ENCODE data around the gene TRABD2A. TPM values are rescaled to one million over a fixed set of nuclear protein-coding genes. Genes with fewer than 3 reads are reported as not detected.

TRABD2A gene
- total RNA-seq, 1 donor from 2014 or later, result 4.5 TPM

- Mint-ChIP-seq H3K4me1 (no peaks in the 10 kb centered on the region), H3K9me3 (peaks cover 5% of the 10 kb centered on the region), H3K36me3 (ENCODE audit: low read depth) (peaks cover 2% of the 10 kb centered on the region)
Observed at GRCh38 chr2:84807063-84807485, 73.8 kb downstream of the TRABD2A start.

GRCh38 chr2:84805250-84805958 is 75.5 kb downstream of the TRABD2A start:
- peaks cover 11% of the 10 kb centered on the region for H3K9me3 Mint-ChIP-seq
- no peak for DNase-seq
- POLR2A ChIA-PET, result no interaction called here
- no peaks in the 10 kb centered on the region for H3K27me3 Mint-ChIP-seq
- no peak for ATAC-seq (ENCODE audit: low read depth)
- no peak overlapping the region for H3K4me3 Mint-ChIP-seq
- intact Hi-C loops (cut with micrococcal nuclease), result no loop called here
- no peak overlapping the region for H3K27ac Mint-ChIP-seq
- no peaks in the 10 kb centered on the region for H3K4me1 Mint-ChIP-seq
- peaks cover 2% of the 10 kb centered on the region for H3K36me3 Mint-ChIP-seq (ENCODE audit: low read depth)
- no peak for TF ChIP-seq CTCF (IDR thresholded peaks at IDR 0.05)
- CTCF ChIA-PET, result no interaction called here

More at GRCh38 chr2:84807063-84807485, 73.8 kb downstream of the TRABD2A start:
- intact Hi-C loops (cut with micrococcal nuclease), result no loop called here
- Mint-ChIP-seq H3K4me3 (no peak overlapping the region), H3K27me3 (no peaks in the 10 kb centered on the region), H3K27ac (no peak overlapping the region)
- CTCF ChIA-PET, result no interaction called here
- no peak for TF ChIP-seq CTCF (IDR thresholded peaks at IDR 0.05)
- DNase-seq (no peak), ATAC-seq (ENCODE audit: low read depth) (no peak)
- POLR2A ChIA-PET, result no interaction called here

GRCh38 chr2:84801811-84802210 is 79.1 kb downstream of the TRABD2A start:
- Mint-ChIP-seq H3K27ac (no peak overlapping the region), H3K36me3 (ENCODE audit: low read depth) (peaks cover 2% of the 10 kb centered on the region), H3K4me1 (no peaks in the 10 kb centered on the region), H3K4me3 (no peak overlapping the region), H3K9me3 (peaks cover 11% of the 10 kb centered on the region), H3K27me3 (no peaks in the 10 kb centered on the region)
- no peak for TF ChIP-seq CTCF (IDR thresholded peaks at IDR 0.05)
- DNase-seq (no peak), ATAC-seq (ENCODE audit: low read depth) (no peak)
- intact Hi-C loops (cut with micrococcal nuclease), result no loop called here
- ChIA-PET CTCF (no interaction called here), POLR2A (no interaction called here)

GRCh38 chr2:84800194-84800805 is 80.6 kb downstream of the TRABD2A start:
- Mint-ChIP-seq H3K36me3 (ENCODE audit: low read depth) (peaks cover 2% of the 10 kb centered on the region), H3K4me1 (no peaks in the 10 kb centered on the region), H3K27ac (no peak overlapping the region), H3K4me3 (no peak overlapping the region), H3K9me3 (peaks cover 11% of the 10 kb centered on the region), H3K27me3 (no peaks in the 10 kb centered on the region)
- CTCF ChIA-PET, result no interaction called here
- ATAC-seq (ENCODE audit: low read depth), result no peak
- POLR2A ChIA-PET, result no interaction called here
- no peak for TF ChIP-seq CTCF (IDR thresholded peaks at IDR 0.05)
- intact Hi-C loops (cut with micrococcal nuclease), result no loop called here
- no peak for DNase-seq

DNA sequence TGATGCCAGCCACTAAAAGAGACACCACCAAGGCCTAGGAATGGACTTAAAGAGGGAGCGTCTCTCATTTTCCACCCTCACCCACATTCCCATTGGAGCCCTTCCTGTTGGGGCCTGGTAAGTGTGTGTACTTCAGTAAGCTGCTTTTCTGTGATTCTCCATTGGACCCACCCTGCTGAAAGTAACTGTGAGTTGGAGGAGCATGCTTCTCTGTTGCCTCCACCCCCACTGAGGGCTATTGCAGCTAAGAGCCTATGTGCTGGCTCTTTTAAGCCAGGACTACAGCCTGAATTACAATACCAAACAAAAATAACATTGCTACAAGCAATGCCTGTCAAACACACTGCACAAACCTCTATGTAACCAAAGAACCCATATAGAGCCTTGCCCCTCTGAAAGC is 81.1 kb downstream of the TRABD2A start:
- ChIA-PET CTCF (no interaction called here), POLR2A (no interaction called here)
- no peak overlapping the region for H3K27ac Mint-ChIP-seq
- DNase-seq (no peak), ATAC-seq (ENCODE audit: low read depth) (no peak)
- no peaks in the 10 kb centered on the region for H3K4me1 Mint-ChIP-seq
- peaks cover 2% of the 10 kb centered on the region for H3K36me3 Mint-ChIP-seq (ENCODE audit: low read depth)
- intact Hi-C loops (cut with micrococcal nuclease), result no loop called here
- no peak overlapping the region for H3K4me3 Mint-ChIP-seq
- no peak for TF ChIP-seq CTCF (IDR thresholded peaks at IDR 0.05)
- no peaks in the 10 kb centered on the region for H3K27me3 Mint-ChIP-seq
- H3K9me3 Mint-ChIP-seq, result peaks cover 11% of the 10 kb centered on the region
